Common myeloid progenitor, CD34-positive (primary cell): ENCODE measurements around the gene ZNF827.

Experiments used
- CTCF ChIA-PET: fragments of 350-600 bp; sonication (Branson Sonifier 250); formaldehyde crosslinking; loops from one replicate; lab custom pipeline; 2021; ENCODE audit warnings: antibody characterized with exemption; lab: Charles Lee
- POLR2A ChIA-PET: fragments of 350-600 bp; sonication (Branson Sonifier 250); formaldehyde crosslinking; loops from one replicate; lab custom pipeline; 2021; ENCODE audit warnings: antibody characterized with exemption; lab: Charles Lee
- DNase-seq, 3 donors: peaks; one replicate each; pipeline versions ENCODE4 v3.0.0 to v3.0.0-alpha.2; 2013
- H3K27ac ChIP-seq, 2 experiments: 1 replicate in 1 of 2; 2 replicates in 1 of 2; pipeline ENCODE4 v1.7.0; 2013; ENCODE audit warnings: inconsistent platforms in 2 of 2, low read length in 2 of 2, mild to moderate bottlenecking in 2 of 2, low read depth in 1 of 2, moderate library complexity in 1 of 2; ENCODE audit not compliant: severe bottlenecking in 2 of 2, insufficient read depth in 1 of 2, poor library complexity in 1 of 2
- H3K27me3 ChIP-seq, 5 experiments: replicated peaks in 2 of 5; 1 replicate in 3 of 5; 2 replicates in 2 of 5; pipeline versions ENCODE4 v1.6.1 to v1.7.0; 2013; ENCODE audit warnings: low read length in 4 of 5, mild to moderate bottlenecking in 2 of 5, moderate library complexity in 2 of 5, inconsistent platforms in 1 of 5; ENCODE audit not compliant: insufficient read depth in 5 of 5, control insufficient read depth in 4 of 5
- H3K36me3 ChIP-seq, 4 experiments: 1 replicate in 2 of 4; 2 replicates in 2 of 4; pipeline versions ENCODE4 v1.6.1 to v1.7.0; 2013; ENCODE audit warnings: low read length in 3 of 4, control low read depth in 1 of 4, mild to moderate bottlenecking in 1 of 4; ENCODE audit not compliant: control insufficient read depth in 4 of 4, insufficient read depth in 4 of 4
- H3K4me1 ChIP-seq, 4 experiments: 1 replicate in 3 of 4; 2 replicates in 1 of 4; pipeline versions ENCODE4 v1.6.1 to v1.7.1; 2013; ENCODE audit warnings: low read length in 3 of 4, mild to moderate bottlenecking in 3 of 4, control low read depth in 1 of 4, inconsistent platforms in 1 of 4, moderate library complexity in 1 of 4; ENCODE audit not compliant: control insufficient read depth in 4 of 4, insufficient read depth in 4 of 4; ENCODE audit errors: control extremely low read depth in 1 of 4
- H3K4me3 ChIP-seq, 7 experiments: 1 replicate in 4 of 7; 2 replicates in 3 of 7; pipeline versions ENCODE4 v1.5.1 to v1.7.0; 2013; ENCODE audit warnings: mild to moderate bottlenecking in 7 of 7, low read length in 6 of 7, moderate library complexity in 6 of 7, inconsistent platforms in 2 of 7, low read depth in 2 of 7, control low read depth in 1 of 7; ENCODE audit not compliant: insufficient read depth in 4 of 7, control insufficient read depth in 1 of 7; ENCODE audit errors: extremely low read depth in 1 of 7
- H3K9me3 ChIP-seq, 5 experiments: 1 replicate in 4 of 5; 2 replicates in 1 of 5; pipeline versions ENCODE4 v1.6.1 to v1.7.1; 2013; ENCODE audit warnings: low read length in 4 of 5, mild to moderate bottlenecking in 2 of 5, inconsistent platforms in 1 of 5, low read depth in 1 of 5, moderate library complexity in 1 of 5; ENCODE audit not compliant: control insufficient read depth in 4 of 5, insufficient read depth in 2 of 5; ENCODE audit errors: control extremely low read depth in 1 of 5
- WGBS: methylation state at CpG from one replicate; pipeline ENCODE4 v1.1.5; 2013; ENCODE audit not compliant: insufficient coverage; 5-methylcytosine and 5-hydroxymethylcytosine counted together

ZNF827 gene

DNA sequence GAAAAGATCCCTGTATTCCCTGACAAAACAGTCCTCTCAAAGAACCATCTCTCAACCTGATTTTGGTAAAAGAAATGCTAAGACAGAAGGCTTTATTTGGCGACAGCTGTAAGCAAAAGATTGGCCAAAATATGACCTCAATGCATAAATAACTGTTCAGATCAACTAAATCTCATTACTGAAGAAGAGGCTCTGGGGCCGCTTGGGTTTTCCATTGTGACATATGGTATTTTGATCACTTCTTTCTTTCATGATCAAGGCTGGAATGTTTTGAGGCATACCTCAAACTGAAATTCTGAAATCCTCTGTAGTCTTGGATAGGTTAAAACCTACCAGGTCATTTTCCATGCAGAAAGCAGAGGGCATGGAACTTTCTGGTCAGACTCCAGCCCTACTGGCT is 152.4 kb downstream of the ZNF827 start:
- Histone ChIP-seq H3K27ac (no peak overlapping the region), H3K9me3 (peaks cover 0 to 6% (median 4%) of the 10 kb centered on the region in 5 experiments), H3K4me3 (no peak overlapping the region), H3K27me3 (no peaks in the 10 kb centered on the region), H3K4me1 (peaks cover 0 to 4% (median 3%) of the 10 kb centered on the region in 4 experiments), H3K36me3 (peaks cover 4 to 7% (median 6%) of the 10 kb centered on the region in 4 experiments)
- POLR2A ChIA-PET = no interaction called here
- no peak for DNase-seq
- CTCF ChIA-PET = no interaction called here
- 92% methylated on average over 2 of the region's 2 CpGs for WGBS

DNA sequence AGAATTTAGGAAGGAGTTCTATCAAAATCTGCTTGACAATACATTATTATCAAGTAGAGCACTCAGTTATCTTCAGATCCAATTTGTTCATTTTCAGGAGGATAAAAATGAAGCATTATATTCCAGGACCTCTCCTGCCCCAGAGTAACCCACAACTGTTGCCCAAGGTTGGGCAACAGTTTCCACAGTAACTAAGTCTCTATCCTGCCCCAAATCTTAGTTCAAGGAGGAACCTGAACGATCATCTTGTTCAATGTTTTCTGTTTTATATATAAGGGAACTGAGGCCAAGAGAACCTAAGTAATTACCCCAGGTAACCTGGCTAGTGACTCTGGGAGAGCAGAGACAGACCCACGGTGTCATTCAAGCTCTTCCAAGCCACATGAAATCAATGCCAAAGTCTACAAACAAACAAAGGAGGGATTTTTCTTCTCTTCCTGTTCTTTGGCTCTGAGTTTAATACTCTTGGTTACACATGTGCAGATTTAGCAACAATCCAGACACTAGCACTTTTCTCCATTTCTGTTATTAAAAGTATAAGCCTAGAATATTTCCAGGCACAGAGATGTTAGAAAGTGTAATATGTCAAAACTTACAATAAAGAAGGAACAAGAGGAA is 153.1 kb downstream of the ZNF827 start:
- Histone ChIP-seq H3K36me3 (peaks cover 4 to 7% (median 6%) of the 10 kb centered on the region in 4 experiments), H3K4me1 (peaks cover 0 to 6% (median 5%) of the 10 kb centered on the region in 4 experiments), H3K4me3 (no peak overlapping the region), H3K9me3 (peaks cover 0 to 6% (median 4%) of the 10 kb centered on the region in 5 experiments), H3K27ac (no peak overlapping the region), H3K27me3 (no peaks in the 10 kb centered on the region)
- ChIA-PET POLR2A (no interaction called here), CTCF (no interaction called here)
- DNase-seq = no peak
- 90% methylated on average over 2 of the region's 2 CpGs for WGBS

DNA sequence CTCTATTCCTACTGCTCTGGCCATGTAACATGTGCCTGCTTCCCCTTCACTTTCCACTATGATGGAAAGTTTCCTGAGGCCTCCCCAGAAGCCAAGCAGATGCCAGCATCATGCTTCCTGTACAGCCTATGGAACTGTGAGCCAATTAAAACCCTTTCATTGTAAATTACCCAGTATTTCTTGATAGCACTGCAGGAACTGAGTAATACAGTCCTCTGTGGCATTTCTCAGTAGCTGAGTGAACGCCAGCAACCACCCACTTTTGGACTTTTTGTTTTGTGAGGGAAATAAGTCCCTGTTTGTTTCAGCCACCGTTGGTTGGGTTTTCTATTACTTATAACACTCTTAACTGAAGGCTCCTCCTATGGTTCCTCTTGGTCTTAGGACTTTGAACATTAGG is 154.6 kb downstream of the ZNF827 start:
- peaks cover 4 to 7% (median 6%) of the 10 kb centered on the region in 4 experiments for H3K36me3 ChIP-seq
- H3K27me3 ChIP-seq = no peaks in the 10 kb centered on the region
- WGBS = 100% methylated on average over 1 of the region's 2 CpGs
- H3K4me1 ChIP-seq = peaks cover 4 to 12% (median 5%) of the 10 kb centered on the region in 4 experiments
- H3K9me3 ChIP-seq = peaks cover 0 to 6% (median 4%) of the 10 kb centered on the region in 5 experiments
- ChIA-PET POLR2A (no interaction called here), CTCF (no interaction called here)
- DNase-seq = no peak
- no peak overlapping the region for H3K27ac ChIP-seq
- no peak overlapping the region for H3K4me3 ChIP-seq

DNA sequence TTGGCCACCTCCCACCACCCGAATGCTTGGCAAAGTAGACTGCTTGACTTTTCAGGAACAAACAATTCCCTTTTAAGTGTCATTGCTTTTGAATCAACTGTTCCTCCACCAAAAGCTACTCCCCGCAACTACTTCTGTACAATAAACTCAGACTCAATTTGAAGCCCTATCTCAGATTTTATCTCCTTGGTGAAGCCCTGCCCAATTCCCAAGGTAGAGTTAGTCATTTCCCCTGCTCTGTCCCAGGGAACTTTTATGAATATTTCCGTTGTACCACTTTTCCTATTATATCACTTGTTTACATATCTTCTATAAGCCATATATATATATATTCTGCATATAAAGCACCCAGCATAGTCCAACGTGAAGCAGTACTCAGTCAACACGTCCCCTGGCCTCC is 155.9 kb downstream of the ZNF827 start:
- 100% methylated on average over 2 of the region's 5 CpGs for WGBS
- Histone ChIP-seq H3K27ac (no peak overlapping the region), H3K36me3 (peaks cover 3 to 8% (median 5%) of the 10 kb centered on the region in 4 experiments), H3K4me3 (no peak overlapping the region), H3K4me1 (peaks cover 4 to 12% (median 5%) of the 10 kb centered on the region in 4 experiments), H3K9me3 (peaks cover 0 to 6% (median 4%) of the 10 kb centered on the region in 5 experiments), H3K27me3 (no peaks in the 10 kb centered on the region)
- ChIA-PET CTCF (interaction anchor here (1.7 kb wide), 1 partner anchor 9 kb away, joined by 4 read pairs; no protein-coding TSS in a partner anchor), POLR2A (no interaction called here)
- DNase-seq = no peak

DNA sequence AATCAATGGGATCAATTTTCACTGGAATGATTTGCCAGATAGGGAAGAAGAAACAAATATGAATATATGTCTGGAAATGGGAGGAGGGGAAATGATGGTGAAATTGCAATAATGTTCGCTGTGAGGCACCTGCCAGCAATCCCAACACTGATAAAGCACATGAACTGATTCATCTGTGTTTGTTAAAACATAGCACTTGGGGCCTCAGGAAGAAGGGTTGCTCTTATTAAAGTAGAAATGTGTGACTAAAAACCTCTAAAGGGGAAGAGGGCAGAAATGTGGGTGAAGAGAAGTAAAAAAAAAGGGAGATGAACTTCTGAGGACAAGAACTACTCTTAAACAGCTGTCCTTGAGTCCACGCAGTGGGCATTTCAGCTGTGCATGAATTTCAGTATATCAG is 157.3 kb downstream of the ZNF827 start:
- Histone ChIP-seq H3K4me1 (peaks cover 4 to 12% (median 5%) of the 10 kb centered on the region in 4 experiments), H3K27ac (no peak overlapping the region), H3K9me3 (peaks cover 0 to 6% (median 4%) of the 10 kb centered on the region in 5 experiments), H3K36me3 (peaks cover 3 to 8% (median 7%) of the 10 kb centered on the region in 4 experiments), H3K27me3 (no peaks in the 10 kb centered on the region), H3K4me3 (peak overlapping the region in 1 of 7 experiments; percentile 9)
- DNase-seq = peak in 2 of 3 donors; percentile 48 to 58
- WGBS = 14% methylated on average over 1 of the region's 2 CpGs
- ChIA-PET CTCF (interaction anchor here (0.5 to 1.7 kb wide), 2 partner anchors 8 to 11 kb away, joined by 3 to 4 read pairs; no protein-coding TSS in a partner anchor), POLR2A (no interaction called here)

DNA sequence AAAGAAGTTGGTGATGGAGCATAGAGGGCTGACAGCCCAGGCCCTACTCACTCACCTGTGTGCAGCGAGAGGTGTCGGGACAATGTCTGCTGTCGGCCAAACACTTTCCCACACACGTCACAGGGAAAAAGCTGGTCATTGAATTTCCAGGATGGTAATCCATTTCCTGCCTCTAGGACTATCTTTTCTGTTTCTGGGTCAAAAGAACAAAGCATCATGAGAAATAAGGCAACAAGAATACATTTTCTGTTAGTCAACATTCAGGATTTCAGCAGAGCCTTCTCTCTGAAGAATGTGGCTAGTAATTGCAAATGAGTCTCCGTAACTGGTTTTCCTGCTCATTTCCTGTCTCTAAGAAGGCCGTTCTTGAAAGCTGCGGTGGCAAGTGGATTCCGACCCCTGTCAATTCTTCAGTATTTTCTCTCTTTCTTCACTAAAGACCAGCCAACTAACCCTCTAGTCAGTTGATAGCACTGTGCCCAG is 159.3 kb downstream of the ZNF827 start:
- H3K27me3 ChIP-seq = no peaks in the 10 kb centered on the region
- H3K27ac ChIP-seq = no peak overlapping the region
- WGBS = 72% methylated on average over 8 of the region's 8 CpGs
- CTCF ChIA-PET = no interaction called here
- no peak overlapping the region for H3K4me3 ChIP-seq
- peaks cover 9 to 21% (median 18%) of the 10 kb centered on the region in 4 experiments for H3K36me3 ChIP-seq
- POLR2A ChIA-PET = no interaction called here
- H3K9me3 ChIP-seq = peaks cover 0 to 6% (median 4%) of the 10 kb centered on the region in 5 experiments
- DNase-seq = no peak
- H3K4me1 ChIP-seq = peaks cover 4 to 12% (median 5%) of the 10 kb centered on the region in 4 experiments

DNA sequence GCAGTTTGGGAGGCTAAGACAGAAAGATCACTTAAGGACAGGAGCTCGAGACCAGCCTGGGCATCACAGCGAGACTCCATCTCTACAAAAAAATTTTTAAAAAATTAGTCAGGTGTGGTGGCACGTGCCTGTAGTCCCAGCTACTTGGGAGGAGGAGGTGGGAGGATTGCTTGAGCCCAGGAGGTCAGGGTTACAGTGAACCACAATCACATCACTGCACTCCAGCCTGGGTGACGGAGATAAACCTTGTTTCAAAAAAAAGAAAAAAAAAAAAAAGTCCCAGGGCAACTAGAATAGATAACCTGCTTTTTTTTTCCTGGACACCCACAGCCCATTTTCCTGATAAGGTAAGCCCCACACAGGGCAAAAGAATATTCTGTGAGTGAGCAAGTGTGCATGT is 162.4 kb downstream of the ZNF827 start:
- WGBS = 100% methylated on average over 1 of the region's 4 CpGs
- Histone ChIP-seq H3K27ac (no peak overlapping the region), H3K4me3 (no peak overlapping the region), H3K27me3 (no peaks in the 10 kb centered on the region), H3K4me1 (peaks cover under 1 to 8% (median 3%) of the 10 kb centered on the region in 4 experiments), H3K9me3 (no peaks in the 10 kb centered on the region), H3K36me3 (peaks cover 14 to 40% (median 37%) of the 10 kb centered on the region in 4 experiments)
- ChIA-PET POLR2A (no interaction called here), CTCF (no interaction called here)
- DNase-seq = no peak
